ENCODE measurements around the gene PLIN5. TPM values are rescaled to one million over a fixed set of nuclear protein-coding genes. Genes with fewer than 3 reads are reported as not detected.

PLIN5 gene
- total RNA-seq, 1 donor from 2014 or later = 0.54 TPM

- Mint-ChIP-seq H3K4me1 (ENCODE audit: low read depth, unreplicated experiment) (peaks cover 19% of the 10 kb centered on the region), H3K36me3 (ENCODE audit: unreplicated experiment) (peaks cover 6% of the 10 kb centered on the region), H3K27ac (ENCODE audit: unreplicated experiment) (no peak overlapping the region), H3K27me3 (ENCODE audit: unreplicated experiment) (peaks cover 14% of the 10 kb centered on the region), H3K4me3 (ENCODE audit: unreplicated experiment) (no peak overlapping the region), H3K9me3 (ENCODE audit: unreplicated experiment) (peaks cover 17% of the 10 kb centered on the region)
- no peak for TF ChIP-seq CTCF (IDR thresholded peaks at IDR 0.05; ENCODE audit: partially characterized antibody, unreplicated experiment)
- peak; percentile 69 for DNase-seq
Observed at GRCh38 chr19:4571305-4571917, 36.4 kb upstream of the PLIN5 start.

- Mint-ChIP-seq H3K27ac (ENCODE audit: unreplicated experiment) (peak overlapping the region; percentile 45), H3K4me3 (ENCODE audit: unreplicated experiment) (peak overlapping the region; percentile 63), H3K4me1 (ENCODE audit: low read depth, unreplicated experiment) (peaks cover 19% of the 10 kb centered on the region), H3K27me3 (ENCODE audit: unreplicated experiment) (peaks cover 18% of the 10 kb centered on the region), H3K36me3 (ENCODE audit: unreplicated experiment) (peaks cover 6% of the 10 kb centered on the region), H3K9me3 (ENCODE audit: unreplicated experiment) (peaks cover 20% of the 10 kb centered on the region)
- TF ChIP-seq CTCF (IDR thresholded peaks at IDR 0.05; ENCODE audit: partially characterized antibody, unreplicated experiment) = no peak
- DNase-seq = no peak
Observed at GRCh38 chr19:4570916-4571304, 35.9 kb upstream of the PLIN5 start.

- no peak for DNase-seq
- Mint-ChIP-seq H3K27ac (ENCODE audit: unreplicated experiment) (peak overlapping the region; percentile 45), H3K4me3 (ENCODE audit: unreplicated experiment) (peak overlapping the region; percentile 63), H3K4me1 (ENCODE audit: low read depth, unreplicated experiment) (peaks cover 19% of the 10 kb centered on the region), H3K27me3 (ENCODE audit: unreplicated experiment) (peaks cover 18% of the 10 kb centered on the region), H3K36me3 (ENCODE audit: unreplicated experiment) (peaks cover 6% of the 10 kb centered on the region), H3K9me3 (ENCODE audit: unreplicated experiment) (peaks cover 19% of the 10 kb centered on the region)
- no peak for TF ChIP-seq CTCF (IDR thresholded peaks at IDR 0.05; ENCODE audit: partially characterized antibody, unreplicated experiment)
Observed at GRCh38 chr19:4570402-4570801, 35.4 kb upstream of the PLIN5 start.

GRCh38 chr19:4568886-4569285, 33.9 kb upstream of the PLIN5 start:
- no peak overlapping the region for H3K4me3 Mint-ChIP-seq (ENCODE audit: unreplicated experiment)
- H3K27me3 Mint-ChIP-seq (ENCODE audit: unreplicated experiment) = peaks cover 18% of the 10 kb centered on the region
- no peak for TF ChIP-seq CTCF (IDR thresholded peaks at IDR 0.05; ENCODE audit: partially characterized antibody, unreplicated experiment)
- peaks cover 19% of the 10 kb centered on the region for H3K4me1 Mint-ChIP-seq (ENCODE audit: low read depth, unreplicated experiment)
- no peak for DNase-seq
- peaks cover 21% of the 10 kb centered on the region for H3K9me3 Mint-ChIP-seq (ENCODE audit: unreplicated experiment)
- peaks cover 6% of the 10 kb centered on the region for H3K36me3 Mint-ChIP-seq (ENCODE audit: unreplicated experiment)
- H3K27ac Mint-ChIP-seq (ENCODE audit: unreplicated experiment) = no peak overlapping the region

- peak overlapping the region; percentile 36 for H3K4me3 Mint-ChIP-seq (ENCODE audit: unreplicated experiment)
- peak; percentile 95 for TF ChIP-seq CTCF (IDR thresholded peaks at IDR 0.05; ENCODE audit: partially characterized antibody, unreplicated experiment)
- peak overlapping the region; percentile 70 for H3K27ac Mint-ChIP-seq (ENCODE audit: unreplicated experiment)
- H3K4me1 Mint-ChIP-seq (ENCODE audit: low read depth, unreplicated experiment) = peaks cover 19% of the 10 kb centered on the region
- H3K36me3 Mint-ChIP-seq (ENCODE audit: unreplicated experiment) = peaks cover 6% of the 10 kb centered on the region
- H3K9me3 Mint-ChIP-seq (ENCODE audit: unreplicated experiment) = peaks cover 21% of the 10 kb centered on the region
- DNase-seq = peak; percentile 91
- peaks cover 18% of the 10 kb centered on the region for H3K27me3 Mint-ChIP-seq (ENCODE audit: unreplicated experiment)
Observed at GRCh38 chr19:4567584-4568071, 32.6 kb upstream of the PLIN5 start.

Measured in glutamatergic neuron (in vitro differentiated cells).